ENCODE data around the gene PICALM.
"Not testable (repeated sequence)": the region's sequence is repeated elsewhere in the genome, so short reads cannot be mapped to it uniquely, and the experiment has no call there.

PICALM gene, protein sequence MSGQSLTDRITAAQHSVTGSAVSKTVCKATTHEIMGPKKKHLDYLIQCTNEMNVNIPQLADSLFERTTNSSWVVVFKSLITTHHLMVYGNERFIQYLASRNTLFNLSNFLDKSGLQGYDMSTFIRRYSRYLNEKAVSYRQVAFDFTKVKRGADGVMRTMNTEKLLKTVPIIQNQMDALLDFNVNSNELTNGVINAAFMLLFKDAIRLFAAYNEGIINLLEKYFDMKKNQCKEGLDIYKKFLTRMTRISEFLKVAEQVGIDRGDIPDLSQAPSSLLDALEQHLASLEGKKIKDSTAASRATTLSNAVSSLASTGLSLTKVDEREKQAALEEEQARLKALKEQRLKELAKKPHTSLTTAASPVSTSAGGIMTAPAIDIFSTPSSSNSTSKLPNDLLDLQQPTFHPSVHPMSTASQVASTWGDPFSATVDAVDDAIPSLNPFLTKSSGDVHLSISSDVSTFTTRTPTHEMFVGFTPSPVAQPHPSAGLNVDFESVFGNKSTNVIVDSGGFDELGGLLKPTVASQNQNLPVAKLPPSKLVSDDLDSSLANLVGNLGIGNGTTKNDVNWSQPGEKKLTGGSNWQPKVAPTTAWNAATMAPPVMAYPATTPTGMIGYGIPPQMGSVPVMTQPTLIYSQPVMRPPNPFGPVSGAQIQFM

GRCh38 chr11:86068951-86069407 is at the start of gene PICALM:
Gene PICALM, minus strand, starts transcription at chr11:86069084. Its CDS starts 304 bp downstream, at chr11:86068780.
- peak; percentile 82 for DNase-seq (ENCODE audit: low spot score)

DNA sequence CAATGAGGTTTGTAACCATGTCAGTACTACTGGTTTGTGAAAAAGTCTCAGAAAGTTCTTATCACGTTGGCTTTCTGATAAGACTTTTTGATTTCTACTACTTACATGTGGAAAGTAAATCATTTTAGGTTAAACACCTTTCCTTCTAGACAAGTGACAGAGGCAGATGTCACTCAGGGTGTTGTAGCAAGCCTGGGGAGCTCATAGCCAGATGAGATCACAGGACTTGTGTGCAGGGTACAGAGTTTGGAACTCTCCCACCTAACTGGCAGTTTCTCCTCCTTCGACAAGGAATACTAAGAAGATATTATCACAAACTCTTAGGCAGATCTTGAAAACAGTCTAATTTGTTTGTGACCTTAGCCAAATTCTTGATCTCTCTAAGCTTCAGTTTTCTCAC is 49.4 kb upstream of the PICALM start:
- no peak for DNase-seq (ENCODE audit: low spot score)

DNA sequence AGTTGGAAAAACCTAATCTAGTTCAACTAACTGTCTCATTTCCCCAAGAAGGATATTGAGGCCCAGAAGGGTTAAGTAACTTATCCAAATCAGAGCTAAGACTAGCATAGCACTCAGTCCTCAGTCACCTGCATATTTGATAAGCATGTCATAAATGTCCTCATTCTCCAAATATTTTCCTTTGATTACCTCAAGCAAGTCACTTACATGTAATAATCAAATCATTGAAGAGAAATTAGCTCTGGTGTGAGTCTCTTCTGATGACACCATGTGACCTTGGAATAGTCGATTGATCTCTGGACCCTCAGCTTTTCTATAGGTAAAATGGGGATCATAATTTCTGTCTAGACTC is 48.8 kb upstream of the PICALM start:
- DNase-seq (ENCODE audit: low spot score): no peak

- no peak for DNase-seq (ENCODE audit: low spot score)
Observed at GRCh38 chr11:86117001-86117711, 48.3 kb upstream of the PICALM start.

GRCh38 chr11:86116386-86116726 is 47.5 kb upstream of the PICALM start:
- no peak for DNase-seq (ENCODE audit: low spot score)

GRCh38 chr11:86115542-86116385 is 46.9 kb upstream of the PICALM start:
- DNase-seq (ENCODE audit: low spot score): no peak

GRCh38 chr11:86108890-86109638 is 40.2 kb upstream of the PICALM start:
- no peak for DNase-seq (ENCODE audit: low spot score)

GRCh38 chr11:86108191-86108590 is 39.3 kb upstream of the PICALM start:
- no peak for DNase-seq (ENCODE audit: low spot score)

DNA sequence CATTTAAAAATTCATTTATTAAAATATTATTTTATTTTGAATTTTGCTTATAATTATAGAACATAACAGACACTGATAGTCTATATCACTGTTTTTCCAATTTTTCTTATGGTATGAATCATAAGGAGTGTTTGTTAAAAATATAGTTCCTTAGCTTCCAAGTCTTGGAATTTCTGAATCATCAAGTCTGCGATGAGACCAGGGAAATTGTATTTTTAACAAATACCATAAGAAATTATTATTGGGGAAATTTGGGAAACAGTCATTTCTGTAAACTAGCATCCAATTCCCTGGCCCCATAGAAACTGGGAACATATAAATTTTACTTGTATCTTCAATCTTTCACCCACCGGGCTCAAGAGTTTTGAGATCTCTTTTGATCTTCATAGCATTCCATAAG is 38.0 kb upstream of the PICALM start:
- DNase-seq (ENCODE audit: low spot score): no peak

- not testable (repeated sequence) for DNase-seq (ENCODE audit: low spot score)
Observed at GRCh38 chr11:86106031-86106430, 37.1 kb upstream of the PICALM start.

GRCh38 chr11:86105601-86106000 is 36.7 kb upstream of the PICALM start:
- DNase-seq (ENCODE audit: low spot score): not testable (repeated sequence)

DNA sequence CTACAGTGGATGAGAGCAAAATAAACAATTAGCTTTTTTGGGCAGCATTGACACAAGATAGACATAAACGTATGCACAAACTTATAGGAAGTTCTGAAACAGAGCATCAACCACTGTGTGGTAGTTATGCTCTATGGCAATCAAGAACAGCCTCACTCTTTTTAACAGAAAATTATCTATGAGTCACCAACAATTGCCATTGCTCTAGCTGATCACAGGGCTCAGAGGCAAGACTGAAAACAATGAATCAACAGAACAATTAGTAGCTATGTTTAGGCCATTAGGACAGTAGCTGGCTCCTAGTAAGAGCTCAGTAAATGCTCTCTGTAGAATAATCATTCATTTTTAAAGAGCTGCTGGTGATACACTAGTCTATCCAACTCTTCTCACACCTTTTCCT is 34.9 kb upstream of the PICALM start:
- no peak for DNase-seq (ENCODE audit: low spot score)

GRCh38 chr11:86101941-86102407 is 33.1 kb upstream of the PICALM start:
- no peak for DNase-seq (ENCODE audit: low spot score)

GRCh38 chr11:86101493-86101892 is 32.6 kb upstream of the PICALM start:
- no peak for DNase-seq (ENCODE audit: low spot score)

GRCh38 chr11:86099874-86100273 is 31.0 kb upstream of the PICALM start:
- peak; percentile 43 for DNase-seq (ENCODE audit: low spot score)

GRCh38 chr11:86097980-86098379 is 29.1 kb upstream of the PICALM start:
- DNase-seq (ENCODE audit: low spot score): no peak

GRCh38 chr11:86091566-86091965 is 22.7 kb upstream of the PICALM start:
- DNase-seq (ENCODE audit: low spot score): no peak

- no peak for DNase-seq (ENCODE audit: low spot score)
Observed at GRCh38 chr11:86091086-86091485, 22.2 kb upstream of the PICALM start.

GRCh38 chr11:86089659-86090058 is 20.8 kb upstream of the PICALM start:
- DNase-seq (ENCODE audit: low spot score): no peak

DNA sequence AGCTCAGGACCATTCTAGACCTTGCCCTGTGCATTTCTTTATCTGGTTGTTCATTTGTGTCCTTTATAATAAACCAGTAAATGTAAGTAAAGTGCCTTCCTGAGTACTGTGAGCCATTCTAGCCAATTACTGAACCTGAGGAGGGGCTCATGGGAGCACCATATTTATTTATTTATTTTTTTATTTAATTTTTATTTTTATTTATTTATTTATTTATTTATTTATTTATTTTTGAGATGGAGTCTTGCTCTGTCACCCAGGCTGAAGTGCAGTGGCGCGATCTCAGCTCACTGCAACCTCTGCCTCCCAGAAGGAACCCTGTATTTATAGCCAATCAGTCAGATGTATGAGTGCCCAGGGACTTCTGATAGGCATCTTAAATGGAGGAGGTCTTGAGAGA is 18.8 kb upstream of the PICALM start:
- DNase-seq (ENCODE audit: low spot score): not testable (repeated sequence)

GRCh38 chr11:86087256-86087655 is 18.4 kb upstream of the PICALM start:
- DNase-seq (ENCODE audit: low spot score): no peak
